HEK293 (cell line): ENCODE measurements around the gene AMIGO1.

Experiments used
- ELK4 ChIP-seq: IDR thresholded peaks from 2 replicates; pipeline ENCODE4 v1.6.1; 2011; ENCODE audit warnings: mild to moderate bottlenecking, low read depth, low read length, borderline replicate concordance
- KLF9 ChIP-seq: fragments of 450-650 bp; formaldehyde crosslinking; IDR thresholded peaks from 2 replicates; pipeline ENCODE4 v1.5.1; 2016; ENCODE audit warnings: missing biosample characterization, missing genetic modification characterization, low read depth
- PRDM10 ChIP-seq: fragments of 450-650 bp; formaldehyde crosslinking; IDR thresholded peaks from 2 replicates; pipeline ENCODE4 v1.5.1; 2016; ENCODE audit warnings: missing biosample characterization, missing genetic modification characterization
- PRDM4 ChIP-seq: fragments of 450-650 bp; formaldehyde crosslinking; IDR thresholded peaks from 2 replicates; pipeline ENCODE4 v1.5.1; 2017; ENCODE audit warnings: missing biosample characterization, missing genetic modification characterization
- RBAK ChIP-seq: fragments of 450-650 bp; formaldehyde crosslinking; IDR thresholded peaks from 2 replicates; pipeline ENCODE4 v1.5.1; 2016; ENCODE audit warnings: missing biosample characterization, missing genetic modification characterization
- TCF7L2 ChIP-seq: IDR thresholded peaks from 2 replicates; pipeline ENCODE4 v1.6.1; 2011; ENCODE audit warnings: low read depth, mild to moderate bottlenecking, inconsistent platforms, low read length, moderate library complexity, borderline replicate concordance
- ZBTB10 ChIP-seq: fragments of 450-650 bp; formaldehyde crosslinking; IDR thresholded peaks from 2 replicates; pipeline ENCODE4 v1.5.1; 2016; ENCODE audit warnings: missing biosample characterization, missing genetic modification characterization
- ZEB2 ChIP-seq: fragments of 450-650 bp; formaldehyde crosslinking; IDR thresholded peaks from 2 replicates; pipeline ENCODE4 v1.5.1; 2016; ENCODE audit warnings: missing biosample characterization, missing genetic modification characterization
- ZFP69B ChIP-seq: fragments of 450-650 bp; formaldehyde crosslinking; IDR thresholded peaks from 2 replicates; pipeline ENCODE4 v1.5.1; 2016; ENCODE audit warnings: missing biosample characterization, missing genetic modification characterization
- ZNF248 ChIP-seq: fragments of 450-650 bp; formaldehyde crosslinking; IDR thresholded peaks from 2 replicates; pipeline ENCODE4 v1.5.1; 2017; ENCODE audit warnings: missing biosample characterization, missing genetic modification characterization
- ZNF280C ChIP-seq: fragments of 450-650 bp; formaldehyde crosslinking; IDR thresholded peaks from 2 replicates; pipeline ENCODE4 v1.5.1; 2016; ENCODE audit warnings: missing biosample characterization, missing genetic modification characterization
- ZNF350 ChIP-seq: fragments of 450-650 bp; formaldehyde crosslinking; IDR thresholded peaks from 2 replicates; pipeline ENCODE4 v1.5.0; 2017; ENCODE audit warnings: missing biosample characterization, mild to moderate bottlenecking, missing genetic modification characterization
- ZNF391 ChIP-seq: fragments of 450-650 bp; formaldehyde crosslinking; IDR thresholded peaks from 2 replicates; pipeline ENCODE4 v1.5.1; 2016; ENCODE audit warnings: low read depth, missing biosample characterization, missing genetic modification characterization, borderline replicate concordance
- ZNF394 ChIP-seq: fragments of 450-650 bp; formaldehyde crosslinking; IDR thresholded peaks from 2 replicates; pipeline ENCODE4 v1.5.1; 2016; ENCODE audit warnings: missing biosample characterization, missing genetic modification characterization, mild to moderate bottlenecking, moderate library complexity, borderline replicate concordance
- ZNF404 ChIP-seq: fragments of 450-650 bp; formaldehyde crosslinking; IDR thresholded peaks from 2 replicates; pipeline ENCODE4 v1.5.1; 2017; ENCODE audit warnings: missing biosample characterization, missing genetic modification characterization
- ZNF48 ChIP-seq: fragments of 450-650 bp; formaldehyde crosslinking; IDR thresholded peaks from 2 replicates; pipeline ENCODE4 v1.5.1; 2016; ENCODE audit warnings: missing biosample characterization, missing genetic modification characterization
- ZNF488 ChIP-seq: fragments of 450-650 bp; formaldehyde crosslinking; IDR thresholded peaks from 2 replicates; pipeline ENCODE4 v1.5.1; 2016; ENCODE audit warnings: missing biosample characterization, missing genetic modification characterization
- ZNF623 ChIP-seq: fragments of 450-650 bp; formaldehyde crosslinking; IDR thresholded peaks from 2 replicates; pipeline ENCODE4 v1.5.1; 2016; ENCODE audit warnings: missing biosample characterization, missing genetic modification characterization
- ZNF629 ChIP-seq: fragments of 450-650 bp; formaldehyde crosslinking; IDR thresholded peaks from 2 replicates; pipeline ENCODE4 v1.5.1; 2017; ENCODE audit warnings: missing biosample characterization, missing genetic modification characterization
- ZNF658 ChIP-seq: fragments of 450-650 bp; formaldehyde crosslinking; IDR thresholded peaks from 2 replicates; pipeline ENCODE4; 2016; ENCODE audit warnings: missing biosample characterization, missing genetic modification characterization
- ZNF677 ChIP-seq: fragments of 450-650 bp; IDR thresholded peaks from 2 replicates; pipeline ENCODE4 v1.5.0; 2018; ENCODE audit warnings: missing biosample characterization, mild to moderate bottlenecking, missing genetic modification characterization, moderate library complexity
- ZNF777 ChIP-seq: fragments of 450-650 bp; formaldehyde crosslinking; IDR thresholded peaks from 2 replicates; pipeline ENCODE4 v1.5.1; 2017; ENCODE audit warnings: missing biosample characterization, missing genetic modification characterization, borderline replicate concordance
- ZSCAN16 ChIP-seq: fragments of 450-650 bp; formaldehyde crosslinking; IDR thresholded peaks from 2 replicates; pipeline ENCODE4 v1.5.1; 2016; ENCODE audit warnings: missing biosample characterization, missing genetic modification characterization
- ZSCAN18 ChIP-seq: fragments of 450-650 bp; formaldehyde crosslinking; IDR thresholded peaks from 2 replicates; pipeline ENCODE4 v1.5.1; 2016; ENCODE audit warnings: missing biosample characterization, missing genetic modification characterization

The AMIGO1 gene

GRCh38 chr1:109483672-109484518 is 25.6 kb downstream of the AMIGO1 start, which contains the start of gene ATXN7L2 (continued):
- TF ChIP-seq ZNF394 (peak; percentile 80), ZEB2 (tag by site-specific recombination) (peak; percentile 95), RBAK (tag by site-specific recombination) (no peak), ZNF777 (tag by site-specific recombination) (peak; percentile 89; the same call in 1 of the 2 replicates), ZNF488 (0 out of 2 replicates have a peak, but pooled peaks have one; percentile 45), ZNF623 (tag by site-specific recombination) (peak; percentile 51), ZNF350 (tag by site-specific recombination) (no peak), ZNF391 (peak; percentile 99), ZNF658 (tag by site-specific recombination) (no peak), TCF7L2 (peak; percentile 27; the same call in 1 of the 2 replicates), ZSCAN16 (tag by site-specific recombination) (peak; percentile 77), ZNF629 (peak; percentile 85), PRDM4 (peak; percentile 84), ZSCAN18 (tag by site-specific recombination) (peak; percentile 96), ZNF280C (tag by site-specific recombination) (no peak), ELK4 (no peak), ZBTB10 (tag by site-specific recombination) (peak; percentile 100), ZNF248 (tag by site-specific recombination) (no peak), PRDM10 (peak; percentile 100), ZFP69B (tag by site-specific recombination) (peak; percentile 97), ZNF677 (peak; percentile 69; the same call in 1 of the 2 replicates), ZNF48 (tag by site-specific recombination) (no peak), KLF9 (tag by site-specific recombination) (peak; percentile 77), ZNF404 (no peak)
